SK-N-SH treated with all-trans-retinoic acid at 6 μM for 48 hours (cell line): ENCODE data around the gene ATP2B1.

ENCODE experiments used
- ARNTL ChIP-seq: fragments of 450-650 bp; formaldehyde crosslinking; IDR thresholded peaks from 2 replicates; pipeline ENCODE4 v1.5.0; 2020; ENCODE audit warnings: low read depth, mild to moderate bottlenecking, moderate library complexity, borderline replicate concordance
- OSR1 ChIP-seq: fragments of 250-450 bp; sonication (Bioruptor Pico); IDR thresholded peaks from 2 replicates; pipeline ENCODE4 v1.8.0; 2022; ENCODE audit warnings: moderate library complexity, mild to moderate bottlenecking, inconsistent platforms
- SNAI2 ChIP-seq: fragments of 250-450 bp; sonication (Bioruptor Pico); IDR thresholded peaks from 2 replicates; pipeline ENCODE4 v1.5.0; 2020; ENCODE audit warnings: mild to moderate bottlenecking, moderate library complexity
- TSHZ2 ChIP-seq: fragments of 250-450 bp; sonication (Bioruptor Pico); IDR thresholded peaks from 2 replicates; pipeline ENCODE4 v1.5.0; 2020; ENCODE audit warnings: mild to moderate bottlenecking, moderate library complexity
- ZC3H10 ChIP-seq: fragments of 250-450 bp; sonication (Bioruptor Pico); IDR thresholded peaks from 2 replicates; pipeline ENCODE4 v1.5.1; 2021; ENCODE audit warnings: mild to moderate bottlenecking, moderate library complexity
- ZFP30 ChIP-seq: fragments of 450-650 bp; formaldehyde crosslinking; IDR thresholded peaks from 2 replicates; pipeline ENCODE4 v1.5.0; 2022; ENCODE audit warnings: mild to moderate bottlenecking, moderate library complexity
- ZNF8 ChIP-seq: fragments of 450-650 bp; formaldehyde crosslinking; IDR thresholded peaks from 2 replicates; pipeline ENCODE4 v1.5.0; 2020; ENCODE audit warnings: mild to moderate bottlenecking, moderate library complexity
- TF ChIP-seq, protein P1 (sequence below): fragments of 250-450 bp; sonication (Bioruptor Pico); IDR thresholded peaks from 2 replicates; pipeline ENCODE4 v1.5.1; 2020; ENCODE audit warnings: low read depth, mild to moderate bottlenecking, moderate library complexity
- TF ChIP-seq, protein P2 (sequence below): fragments of 250-450 bp; sonication (Bioruptor Pico); IDR thresholded peaks from 2 replicates; pipeline ENCODE4 v1.8.0; 2020; ENCODE audit warnings: mild to moderate bottlenecking, moderate library complexity, borderline replicate concordance

DNA sequence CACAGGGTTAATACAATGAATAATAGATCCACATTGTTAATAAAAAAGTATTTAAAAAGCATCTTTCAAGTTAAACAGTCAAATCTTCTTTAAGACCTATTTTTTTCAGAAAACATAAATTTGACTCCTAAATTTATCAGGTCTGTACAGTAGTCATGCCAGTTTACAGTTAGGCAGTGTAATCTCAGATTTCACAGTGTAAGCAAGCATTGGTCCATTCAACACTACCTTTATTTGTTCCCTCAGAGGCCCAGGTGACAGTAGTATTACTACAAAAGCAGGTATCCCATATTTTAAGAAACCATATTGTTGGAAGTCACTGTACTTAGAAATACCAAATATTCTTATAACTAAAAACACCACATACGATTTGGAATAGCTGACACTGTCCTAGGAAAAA lies 6.1 kb downstream of the ATP2B1 start:
- no peak for TF ChIP-seq ZC3H10 (CRISPR knock-in tag)
- TF ChIP-seq, protein P1, sequence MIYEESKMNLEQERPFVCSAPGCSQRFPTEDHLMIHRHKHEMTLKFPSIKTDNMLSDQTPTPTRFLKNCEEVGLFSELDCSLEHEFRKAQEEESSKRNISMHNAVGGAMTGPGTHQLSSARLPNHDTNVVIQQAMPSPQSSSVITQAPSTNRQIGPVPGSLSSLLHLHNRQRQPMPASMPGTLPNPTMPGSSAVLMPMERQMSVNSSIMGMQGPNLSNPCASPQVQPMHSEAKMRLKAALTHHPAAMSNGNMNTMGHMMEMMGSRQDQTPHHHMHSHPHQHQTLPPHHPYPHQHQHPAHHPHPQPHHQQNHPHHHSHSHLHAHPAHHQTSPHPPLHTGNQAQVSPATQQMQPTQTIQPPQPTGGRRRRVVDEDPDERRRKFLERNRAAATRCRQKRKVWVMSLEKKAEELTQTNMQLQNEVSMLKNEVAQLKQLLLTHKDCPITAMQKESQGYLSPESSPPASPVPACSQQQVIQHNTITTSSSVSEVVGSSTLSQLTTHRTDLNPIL (CRISPR knock-in tag): no peak
- TF ChIP-seq, protein P2, sequence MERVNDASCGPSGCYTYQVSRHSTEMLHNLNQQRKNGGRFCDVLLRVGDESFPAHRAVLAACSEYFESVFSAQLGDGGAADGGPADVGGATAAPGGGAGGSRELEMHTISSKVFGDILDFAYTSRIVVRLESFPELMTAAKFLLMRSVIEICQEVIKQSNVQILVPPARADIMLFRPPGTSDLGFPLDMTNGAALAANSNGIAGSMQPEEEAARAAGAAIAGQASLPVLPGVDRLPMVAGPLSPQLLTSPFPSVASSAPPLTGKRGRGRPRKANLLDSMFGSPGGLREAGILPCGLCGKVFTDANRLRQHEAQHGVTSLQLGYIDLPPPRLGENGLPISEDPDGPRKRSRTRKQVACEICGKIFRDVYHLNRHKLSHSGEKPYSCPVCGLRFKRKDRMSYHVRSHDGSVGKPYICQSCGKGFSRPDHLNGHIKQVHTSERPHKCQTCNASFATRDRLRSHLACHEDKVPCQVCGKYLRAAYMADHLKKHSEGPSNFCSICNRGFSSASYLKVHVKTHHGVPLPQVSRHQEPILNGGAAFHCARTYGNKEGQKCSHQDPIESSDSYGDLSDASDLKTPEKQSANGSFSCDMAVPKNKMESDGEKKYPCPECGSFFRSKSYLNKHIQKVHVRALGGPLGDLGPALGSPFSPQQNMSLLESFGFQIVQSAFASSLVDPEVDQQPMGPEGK: no peak
- TF ChIP-seq SNAI2: no peak
- TF ChIP-seq OSR1 (CRISPR knock-in tag): no peak
- no peak for TF ChIP-seq ZFP30 (CRISPR knock-in tag)
- no peak for TF ChIP-seq ARNTL (CRISPR knock-in tag)
- no peak for TF ChIP-seq ZNF8 (CRISPR knock-in tag)
- TF ChIP-seq TSHZ2 (CRISPR knock-in tag): no peak
